GM18907 (cell line): ENCODE results near the gene IGF1R.

Source experiments
- ATAC-seq: cut with Tn5 transposase; IDR thresholded peaks from one replicate; pipeline ENCODE4 v1.9.1; 2021; ENCODE audit warnings: mild to moderate bottlenecking, moderate library complexity; ENCODE audit not compliant: unreplicated experiment

IGF1R gene

GRCh38 chr15:99006904-99007495 is 358.7 kb downstream of the IGF1R start:
- no peak for ATAC-seq

DNA sequence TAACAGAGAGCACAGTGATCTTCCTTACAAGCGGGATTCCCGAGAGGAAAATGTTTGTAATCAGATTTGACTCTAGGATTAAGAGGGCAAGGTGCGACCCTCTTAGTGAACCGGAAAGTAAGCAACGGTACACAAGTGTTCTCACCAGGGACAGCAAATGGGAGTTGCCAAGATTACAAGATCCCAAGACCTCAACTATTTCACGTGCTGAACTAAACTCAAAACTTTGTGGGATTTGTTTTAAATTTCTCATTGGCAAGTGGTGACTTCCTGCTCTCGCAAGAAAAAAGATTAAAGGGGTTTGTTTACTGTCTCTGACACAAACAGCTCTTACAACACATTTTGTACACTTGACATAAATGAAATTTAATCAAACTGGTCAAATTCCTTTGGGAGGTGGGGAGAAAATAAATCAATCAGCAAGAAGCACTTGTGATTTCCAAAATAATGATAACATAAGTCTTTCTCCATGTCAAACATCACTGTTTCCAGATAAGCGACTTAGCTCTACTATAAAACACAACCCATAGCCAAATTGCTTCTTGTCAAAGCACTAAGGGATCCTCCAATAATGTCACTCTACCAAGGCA is 361.5 kb downstream of the IGF1R start:
- ATAC-seq: no peak

DNA sequence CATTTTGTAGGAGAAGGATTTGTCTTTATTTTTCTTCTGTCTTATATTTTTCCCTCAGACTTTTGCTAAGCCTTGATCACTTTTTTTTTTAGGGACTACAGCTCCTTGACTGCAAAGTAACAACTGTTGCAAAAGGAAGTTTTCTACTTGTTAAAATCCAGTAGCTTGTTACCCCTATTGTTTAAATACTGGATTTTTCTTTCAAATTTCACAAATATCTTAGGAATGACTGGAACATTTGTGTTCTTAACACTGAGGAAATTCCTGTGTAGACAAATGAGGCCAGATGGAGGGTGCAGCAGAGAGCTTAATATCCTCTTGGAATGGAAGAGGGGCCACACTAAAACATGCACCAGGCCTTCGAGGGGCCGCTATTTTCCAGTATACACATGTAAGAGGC is 362.4 kb downstream of the IGF1R start:
- ATAC-seq: no peak
